ENCODE measurements around the gene UNC5CL. TPM values are rescaled to one million over a fixed set of nuclear protein-coding genes. Genes with fewer than 3 reads are reported as not detected.

Gene UNC5CL
- total RNA-seq, 1 experiment from 2014 or later: not detected

GRCh38 chr6:41064841-41065240, 25.8 kb upstream of the UNC5CL start:
- no peak for DNase-seq (ENCODE audit: low spot score)

DNA sequence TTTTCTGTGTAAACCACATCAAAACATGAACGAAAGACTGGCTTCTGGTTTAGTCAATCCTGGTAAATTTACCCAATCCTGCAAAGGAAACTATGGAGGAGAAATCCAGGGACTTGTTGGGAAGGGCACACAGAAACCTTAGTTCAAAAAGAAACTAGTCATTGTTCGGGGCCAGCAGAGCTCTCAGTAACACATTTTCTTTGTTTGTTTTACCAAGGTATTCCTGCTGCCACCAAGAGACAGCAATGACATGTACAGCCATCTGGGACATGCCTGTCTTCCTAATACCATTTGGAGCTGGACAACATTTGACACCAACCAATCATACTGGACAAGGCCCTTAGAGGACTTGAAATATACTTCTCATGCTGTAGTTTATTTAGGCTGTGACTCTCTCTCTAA, 24.9 kb upstream of the UNC5CL start:
- no peak for DNase-seq (ENCODE audit: low spot score)

DNA sequence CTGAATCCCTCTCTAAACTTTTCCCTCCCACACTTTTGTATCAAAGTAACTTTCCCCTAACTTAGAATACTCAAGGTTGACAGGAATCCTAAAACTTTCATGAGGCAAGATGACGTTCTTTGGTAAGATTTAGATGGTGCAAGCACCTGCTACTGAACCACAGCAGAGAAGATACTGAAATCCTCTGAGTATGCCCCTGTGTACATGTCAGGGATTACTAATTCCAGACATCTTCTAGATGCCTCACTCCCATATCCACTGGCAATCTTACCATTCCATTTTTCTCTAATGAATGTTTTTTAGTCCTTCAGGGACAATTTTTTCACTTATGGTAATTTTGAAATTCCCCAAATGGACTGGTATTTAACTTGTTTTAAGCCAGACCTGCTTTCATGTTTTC, 23.0 kb upstream of the UNC5CL start:
- no peak for DNase-seq (ENCODE audit: low spot score)

GRCh38 chr6:41061196-41061726, 22.2 kb upstream of the UNC5CL start:
- DNase-seq (ENCODE audit: low spot score): no peak

- DNase-seq (ENCODE audit: low spot score): peak; percentile 47
Observed at GRCh38 chr6:41059556-41059955, 20.5 kb upstream of the UNC5CL start.

DNA sequence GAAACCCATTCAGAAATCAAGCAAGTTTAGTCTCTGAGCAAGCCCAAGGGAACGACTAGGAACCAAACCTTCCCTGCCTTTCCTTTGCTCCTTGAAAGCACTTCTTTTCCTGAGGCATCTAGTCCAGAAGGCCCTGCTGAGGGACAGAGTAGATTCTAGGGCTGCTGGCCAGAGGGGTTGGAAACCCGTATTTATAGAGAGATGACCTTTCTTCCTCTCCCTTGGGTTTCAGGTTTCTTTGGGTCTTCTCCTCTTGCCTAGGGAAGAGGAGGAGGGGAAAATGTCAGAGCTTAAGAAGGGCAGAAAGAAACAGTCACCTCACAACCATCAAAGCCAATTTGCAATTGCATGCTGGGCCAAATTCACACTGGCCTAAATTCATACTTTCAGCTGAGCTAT, 19.8 kb upstream of the UNC5CL start:
- DNase-seq (ENCODE audit: low spot score): no peak

- DNase-seq (ENCODE audit: low spot score): no peak
Observed at GRCh38 chr6:41056768-41057490, 17.9 kb upstream of the UNC5CL start.

DNA sequence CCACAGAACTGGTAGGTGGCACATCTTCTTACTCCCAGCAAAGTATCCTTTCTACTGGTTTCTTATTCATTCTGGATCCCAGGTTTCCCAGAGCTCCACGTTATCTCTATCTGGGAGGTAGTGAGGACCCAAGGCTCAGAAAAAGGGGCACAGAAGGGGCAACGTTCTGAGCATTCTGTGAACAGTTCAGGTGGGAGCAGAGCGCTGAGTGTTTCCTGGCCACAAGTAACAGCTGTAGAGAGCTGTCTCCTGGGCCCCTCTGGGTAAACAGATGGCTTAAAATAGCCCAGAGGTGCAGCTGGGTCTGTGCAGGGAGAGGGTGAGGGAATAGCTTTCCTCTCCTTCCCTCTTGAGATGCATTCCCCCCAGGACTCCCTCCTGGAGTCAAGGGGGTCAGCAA, 16.1 kb upstream of the UNC5CL start:
- DNase-seq (ENCODE audit: low spot score): no peak

DNA sequence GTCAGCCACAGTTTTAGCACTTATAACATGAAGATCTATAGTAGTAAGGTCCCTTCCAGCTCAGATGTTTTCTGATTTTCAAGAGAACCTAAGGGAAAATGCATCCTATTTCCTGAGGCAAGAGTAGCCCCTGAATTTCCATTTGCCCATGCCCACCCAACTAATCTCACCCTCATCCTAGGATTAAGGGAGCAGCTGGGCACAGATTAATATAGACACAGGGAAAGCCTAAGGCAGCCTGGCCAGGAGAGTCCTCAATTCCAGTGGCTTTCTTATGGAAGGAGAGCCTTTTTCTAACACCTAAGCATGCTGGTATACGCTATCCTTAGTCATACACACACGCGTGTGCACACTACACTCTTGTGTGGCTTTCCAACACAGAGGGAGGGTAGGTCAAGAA, 15.5 kb upstream of the UNC5CL start:
- DNase-seq (ENCODE audit: low spot score): no peak

GRCh38 chr6:41053041-41053440, 14.0 kb upstream of the UNC5CL start, which contains the start of gene APOBEC2:
APOBEC2 (plus strand) TSS chr6:41053202; CDS start chr6:41053348, 146 bp downstream.
- no peak for DNase-seq (ENCODE audit: low spot score)

GRCh38 chr6:41051873-41052272, 12.9 kb upstream of the UNC5CL start:
- no peak for DNase-seq (ENCODE audit: low spot score)

- no peak for DNase-seq (ENCODE audit: low spot score)
Observed at GRCh38 chr6:41050536-41050935, 11.5 kb upstream of the UNC5CL start.

- DNase-seq (ENCODE audit: low spot score): no peak
Observed at GRCh38 chr6:41049955-41050354, 10.9 kb upstream of the UNC5CL start.

- DNase-seq (ENCODE audit: low spot score): no peak
Observed at GRCh38 chr6:41049521-41049920, 10.5 kb upstream of the UNC5CL start.

GRCh38 chr6:41047745-41048732, 9.0 kb upstream of the UNC5CL start:
- no peak for DNase-seq (ENCODE audit: low spot score)

GRCh38 chr6:41047306-41047705, 8.3 kb upstream of the UNC5CL start:
- DNase-seq (ENCODE audit: low spot score): no peak

DNA sequence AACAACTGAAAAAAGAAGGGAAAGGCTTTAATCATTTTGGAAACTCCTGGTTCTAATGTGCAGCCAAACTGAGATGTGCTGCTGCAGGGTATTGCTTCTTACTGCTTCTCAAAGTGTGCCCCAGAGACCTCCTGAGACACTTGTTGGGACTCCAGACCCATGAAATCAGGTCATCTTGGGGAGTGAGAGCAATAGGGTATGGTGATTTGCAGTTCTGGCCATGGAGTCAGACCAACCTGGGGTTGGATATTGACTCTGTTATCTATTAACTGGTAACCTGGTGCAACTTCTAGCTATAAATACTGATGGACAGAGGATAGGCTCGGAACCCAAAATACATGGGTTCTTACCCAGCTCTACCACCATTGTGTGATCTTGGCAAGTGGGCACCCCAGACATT, 7.1 kb upstream of the UNC5CL start:
- no peak for DNase-seq (ENCODE audit: low spot score)

- DNase-seq (ENCODE audit: low spot score): no peak
Observed at GRCh38 chr6:41045664-41046063, 6.6 kb upstream of the UNC5CL start.

- no peak for DNase-seq (ENCODE audit: low spot score)
Observed at GRCh38 chr6:41043151-41043550, 4.1 kb upstream of the UNC5CL start.

- no peak for DNase-seq (ENCODE audit: low spot score)
Observed at GRCh38 chr6:41042226-41043055, 3.4 kb upstream of the UNC5CL start, which contains the start of gene TSPO2. TSPO2 (plus strand) TSS chr6:41042467; CDS start chr6:41042986, 519 bp downstream.

DNA sequence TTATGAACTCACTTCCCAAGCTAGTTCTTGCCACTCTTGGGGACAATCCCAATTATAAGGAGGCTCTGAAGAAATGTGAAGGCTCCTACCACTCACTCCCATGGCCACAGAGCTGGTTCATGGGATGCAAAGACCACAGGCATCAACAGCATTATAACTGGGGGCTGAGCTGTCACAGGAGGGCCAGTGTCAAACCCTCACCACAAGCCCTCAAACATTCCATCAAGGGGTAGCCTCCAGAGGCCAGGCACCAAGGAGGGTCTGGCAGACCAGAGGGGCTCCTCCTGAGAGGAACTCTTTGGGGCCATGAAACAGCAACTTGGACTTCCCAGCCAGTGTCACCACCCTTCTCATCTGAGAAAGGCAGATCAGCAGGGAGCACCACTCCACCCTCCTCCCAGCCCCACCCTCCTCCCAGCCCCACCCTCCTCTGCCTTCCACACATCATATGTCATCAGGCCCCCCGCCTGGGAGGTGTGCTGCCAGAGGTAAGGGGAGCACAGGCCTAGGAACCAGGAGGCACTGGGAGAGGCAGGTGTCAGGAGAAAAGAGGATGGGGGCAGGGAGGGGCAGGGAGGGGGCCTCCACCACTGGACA, 2.0 kb upstream of the UNC5CL start:
- DNase-seq (ENCODE audit: low spot score): no peak

Data from A172 (cell line).